Stimulated activated CD4-positive, alpha-beta T cell treated with anti-CD3 and anti-CD28 coated beads, TNF-alpha, amount 100 ng/mL, for 24 hours (primary cell): ENCODE results near the gene HOXD4.

Experiments used
- DNase-seq, 3 experiments: peaks; one replicate each; pipeline ENCODE4 v3.0.0-alpha.2; 2020; ENCODE audit warnings: low read depth in 3 of 3

The HOXD4 gene

DNA sequence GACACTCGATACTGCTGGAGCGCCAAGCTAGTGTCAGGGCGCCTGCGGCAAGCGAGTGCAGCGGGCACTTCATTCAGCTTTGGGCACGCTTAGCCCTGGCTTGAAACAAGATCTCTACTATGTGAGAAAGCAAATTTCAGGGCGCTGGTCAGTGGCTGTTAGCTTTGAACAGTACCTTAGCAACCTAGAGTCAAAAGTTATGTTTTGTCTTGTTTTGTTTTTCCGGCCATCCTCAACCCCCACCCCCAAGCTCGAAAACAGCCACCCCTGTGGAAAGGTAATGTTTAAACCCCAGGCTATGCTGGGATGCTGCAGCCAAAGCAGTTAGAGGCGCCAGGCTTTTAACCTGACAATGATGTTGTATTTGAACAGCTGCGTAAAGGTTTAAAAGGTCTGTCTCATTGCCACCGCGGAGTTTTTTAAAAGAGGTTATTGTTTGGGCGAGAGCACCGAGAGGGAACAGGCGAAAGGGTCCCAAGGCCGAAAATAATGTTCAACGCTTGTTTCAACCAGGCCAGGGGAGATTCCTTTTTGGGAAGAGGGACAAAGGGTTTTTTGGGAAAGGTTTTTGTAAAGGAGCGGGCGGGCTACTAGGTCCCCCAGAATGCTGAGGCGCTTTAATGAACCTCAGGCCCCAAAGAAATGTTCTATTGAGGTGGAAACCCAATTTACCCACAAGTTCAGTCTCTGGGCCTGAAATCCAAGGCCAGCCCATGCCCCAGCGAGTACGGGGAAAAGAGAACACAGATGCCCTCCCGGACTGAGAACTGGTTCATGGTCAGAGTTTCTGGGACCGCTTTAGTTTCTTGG lies 37.0 kb upstream of the HOXD4 start:
- no peak for DNase-seq

DNA sequence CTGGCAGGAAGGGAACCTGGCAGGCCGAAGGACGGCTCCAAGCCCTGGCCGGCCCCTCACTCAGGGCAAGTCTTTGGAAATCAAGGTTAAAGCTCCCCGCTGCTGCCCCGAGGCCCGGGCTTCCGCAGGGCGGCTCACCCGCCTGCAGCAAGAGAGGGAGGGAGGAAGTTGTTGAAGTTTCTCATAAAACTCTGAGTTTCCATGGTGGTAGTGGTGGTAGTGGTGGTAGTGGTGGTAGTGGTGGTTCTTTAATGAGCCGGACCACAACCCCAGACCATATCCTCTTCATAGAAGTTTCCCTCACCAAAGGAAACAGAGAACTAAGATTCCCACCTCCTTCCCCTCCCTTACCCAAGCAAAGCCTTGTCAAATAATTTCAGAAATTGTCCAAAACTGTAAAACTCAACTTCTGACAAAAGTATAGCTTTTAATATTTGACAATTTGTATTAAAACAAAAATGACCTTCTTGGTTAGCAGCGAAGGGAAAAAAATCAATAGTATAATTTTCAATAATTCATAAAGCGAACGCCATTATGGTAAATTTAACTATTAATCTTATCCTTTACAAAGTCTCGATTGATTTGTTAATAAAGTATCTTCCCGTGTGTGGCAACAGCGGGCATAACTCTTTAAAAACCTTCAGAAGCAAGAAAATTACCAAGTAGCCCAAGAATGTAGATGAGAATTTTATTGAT lies 36.3 kb upstream of the HOXD4 start:
- no peak for DNase-seq

DNA sequence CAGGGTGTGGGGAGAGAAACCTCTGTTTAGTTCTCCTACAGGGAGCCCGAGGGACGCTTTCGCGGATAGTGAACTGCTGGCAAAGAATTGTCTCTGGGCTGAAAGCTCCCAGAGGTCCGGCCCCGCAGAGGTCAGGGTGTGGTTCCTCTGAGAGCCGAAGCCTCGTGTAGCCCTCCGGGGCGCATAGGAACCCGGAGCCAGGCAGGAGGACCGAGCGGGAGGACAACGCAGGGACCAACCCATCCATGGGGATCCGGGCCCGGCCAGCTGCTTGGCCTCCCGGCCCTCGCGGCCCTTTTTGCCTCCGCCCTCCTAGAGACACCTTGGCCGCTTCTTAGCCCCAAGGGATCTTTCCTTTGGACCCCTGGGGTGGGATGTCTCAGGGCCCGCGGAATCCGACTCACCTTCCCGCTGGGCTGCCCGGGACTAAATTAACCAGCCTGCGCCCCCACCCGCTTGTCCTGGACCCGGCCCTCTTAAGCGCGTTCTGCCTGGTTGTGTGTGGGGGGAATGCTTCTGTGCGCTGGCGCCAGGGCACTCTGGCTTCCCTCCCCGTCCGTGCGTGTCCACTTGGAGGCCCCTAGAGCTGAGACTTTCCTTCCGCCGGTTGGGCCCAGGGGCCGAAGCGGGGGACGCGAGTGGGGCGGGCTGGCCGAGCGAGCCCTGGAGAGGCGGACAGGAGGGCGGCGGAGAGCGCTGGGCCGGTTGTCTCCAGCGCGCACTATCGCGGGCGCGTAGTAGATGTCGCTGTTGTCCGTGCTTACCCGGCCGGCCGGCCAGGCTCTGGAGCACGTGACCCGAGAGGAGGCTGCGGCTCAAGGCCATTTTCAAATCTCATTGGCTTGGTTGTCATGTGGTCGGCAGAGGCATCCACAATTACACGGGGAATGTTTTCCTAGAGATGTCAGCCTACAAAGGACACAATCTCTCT lies 35.2 kb upstream of the HOXD4 start, which contains the start of gene HOXD10:
HOXD10 (plus strand) TSS at position 896 of the 931 bp plus-strand sequence. CDS start 56 bp downstream, outside the sequence.
- DNase-seq = no peak

DNA sequence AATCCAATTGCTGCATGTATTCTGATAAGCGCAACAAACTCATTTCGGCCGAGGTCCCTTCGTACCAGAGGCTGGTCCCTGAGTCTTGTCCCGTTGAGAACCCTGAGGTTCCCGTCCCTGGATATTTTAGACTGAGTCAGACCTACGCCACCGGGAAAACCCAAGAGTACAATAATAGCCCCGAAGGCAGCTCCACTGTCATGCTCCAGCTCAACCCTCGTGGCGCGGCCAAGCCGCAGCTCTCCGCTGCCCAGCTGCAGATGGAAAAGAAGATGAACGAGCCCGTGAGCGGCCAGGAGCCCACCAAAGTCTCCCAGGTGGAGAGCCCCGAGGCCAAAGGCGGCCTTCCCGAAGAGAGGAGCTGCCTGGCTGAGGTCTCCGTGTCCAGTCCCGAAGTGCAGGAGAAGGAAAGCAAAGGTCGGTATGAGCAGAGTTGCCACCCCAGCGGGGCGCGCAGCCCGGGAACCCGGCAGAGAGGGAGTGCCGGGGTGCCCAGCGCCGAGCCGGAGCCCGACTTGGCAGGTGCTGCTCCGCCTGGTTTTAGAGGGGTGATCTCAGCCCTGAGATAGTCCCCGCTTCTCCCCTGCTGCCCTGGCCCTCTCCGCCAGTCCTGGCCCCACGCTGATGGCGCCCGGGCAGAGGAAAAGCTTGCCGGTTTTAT lies 34.1 kb upstream of the HOXD4 start:
- no peak for DNase-seq

DNA sequence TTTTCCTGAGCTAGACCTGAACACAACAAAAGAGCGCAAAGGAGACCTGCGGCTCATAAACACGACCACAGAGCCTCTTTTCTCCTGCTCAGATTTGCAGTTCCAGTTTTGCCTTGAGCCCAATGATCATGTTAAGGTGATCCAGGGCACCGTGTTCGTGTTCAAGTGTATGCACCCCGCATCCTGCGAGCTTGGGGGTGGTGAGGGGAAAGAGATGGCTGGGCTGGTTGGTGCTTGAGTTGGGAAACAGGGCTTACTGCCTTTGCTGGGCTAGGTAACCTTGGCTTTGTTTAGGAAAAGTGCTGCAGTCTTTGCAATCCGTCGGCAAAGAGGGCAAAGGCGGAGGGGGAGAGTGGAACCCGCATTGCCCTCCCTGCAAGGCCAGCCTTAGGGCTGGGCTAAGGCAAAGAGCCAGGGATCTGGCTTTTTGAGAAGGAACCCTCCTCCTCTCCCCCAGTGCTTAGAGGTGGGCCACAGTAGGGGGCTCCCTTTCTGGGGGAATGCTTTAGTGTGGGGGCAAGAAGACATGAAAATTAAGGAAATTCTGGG lies 33.5 kb upstream of the HOXD4 start:
- no peak for DNase-seq

DNA sequence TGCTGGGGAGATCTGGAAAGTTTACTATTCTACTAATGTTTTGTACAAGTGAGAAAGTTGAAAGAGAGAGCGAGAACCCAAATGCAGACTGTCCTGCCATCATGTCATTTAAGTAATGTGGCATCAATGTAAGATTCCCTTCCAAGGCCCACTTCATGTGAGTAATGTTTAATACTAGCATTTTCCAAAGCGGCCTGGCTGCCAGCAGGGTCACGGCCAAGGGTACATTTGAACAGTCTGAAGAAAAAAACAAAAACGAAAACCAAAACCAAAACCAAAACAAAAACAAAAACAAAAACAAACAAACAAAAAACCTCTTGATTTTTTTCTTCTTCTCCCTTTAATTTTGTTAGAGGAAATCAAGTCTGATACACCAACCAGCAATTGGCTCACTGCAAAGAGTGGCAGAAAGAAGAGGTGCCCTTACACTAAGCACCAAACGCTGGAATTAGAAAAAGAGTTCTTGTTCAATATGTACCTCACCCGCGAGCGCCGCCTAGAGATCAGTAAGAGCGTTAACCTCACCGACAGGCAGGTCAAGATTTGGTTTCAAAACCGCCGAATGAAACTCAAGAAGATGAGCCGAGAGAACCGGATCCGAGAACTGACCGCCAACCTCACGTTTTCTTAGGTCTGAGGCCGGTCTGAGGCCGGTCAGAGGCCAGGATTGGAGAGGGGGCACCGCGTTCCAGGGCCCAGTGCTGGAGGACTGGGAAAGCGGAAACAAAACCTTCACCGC lies 32.6 kb upstream of the HOXD4 start:
- DNase-seq = no peak

DNA sequence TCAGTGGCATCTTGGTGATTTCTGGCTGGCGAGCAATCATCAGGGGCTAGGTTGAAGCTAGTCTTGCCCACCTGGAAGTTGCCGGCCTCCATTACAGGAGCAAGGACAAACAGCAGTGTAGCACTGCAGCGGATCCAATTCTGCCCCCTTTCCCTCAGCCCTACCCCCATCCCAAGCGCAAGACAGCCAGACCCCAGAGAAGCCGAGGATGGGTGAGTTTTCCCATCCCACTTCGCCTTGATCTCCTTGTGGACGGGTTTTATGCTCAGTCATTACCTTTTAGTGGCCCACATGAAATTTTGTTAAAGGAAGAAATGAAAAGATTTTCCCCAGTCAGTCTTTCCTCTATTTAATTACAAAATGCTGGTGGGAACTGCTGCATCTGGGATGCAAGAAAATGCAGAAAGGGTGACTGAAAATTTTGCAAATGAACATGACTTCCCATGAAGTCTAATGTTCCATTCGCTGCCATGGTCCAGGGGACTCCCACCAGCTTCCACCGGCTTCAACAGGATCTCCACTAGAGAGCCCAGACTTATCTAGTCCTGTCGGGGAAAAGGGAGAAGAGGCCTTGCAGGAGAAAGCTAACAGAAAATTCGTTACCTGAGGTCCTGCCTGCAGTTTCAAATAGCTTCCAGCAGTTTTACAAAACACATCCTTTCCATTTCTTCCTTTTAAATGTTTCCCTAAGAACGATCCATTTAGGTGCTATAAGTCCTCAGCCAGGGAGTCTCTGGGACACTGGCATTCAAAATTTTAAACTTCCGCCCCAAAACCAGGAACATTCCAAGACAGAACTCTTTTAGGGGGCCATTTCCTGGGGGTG lies 30.8 kb upstream of the HOXD4 start:
- DNase-seq = no peak

DNA sequence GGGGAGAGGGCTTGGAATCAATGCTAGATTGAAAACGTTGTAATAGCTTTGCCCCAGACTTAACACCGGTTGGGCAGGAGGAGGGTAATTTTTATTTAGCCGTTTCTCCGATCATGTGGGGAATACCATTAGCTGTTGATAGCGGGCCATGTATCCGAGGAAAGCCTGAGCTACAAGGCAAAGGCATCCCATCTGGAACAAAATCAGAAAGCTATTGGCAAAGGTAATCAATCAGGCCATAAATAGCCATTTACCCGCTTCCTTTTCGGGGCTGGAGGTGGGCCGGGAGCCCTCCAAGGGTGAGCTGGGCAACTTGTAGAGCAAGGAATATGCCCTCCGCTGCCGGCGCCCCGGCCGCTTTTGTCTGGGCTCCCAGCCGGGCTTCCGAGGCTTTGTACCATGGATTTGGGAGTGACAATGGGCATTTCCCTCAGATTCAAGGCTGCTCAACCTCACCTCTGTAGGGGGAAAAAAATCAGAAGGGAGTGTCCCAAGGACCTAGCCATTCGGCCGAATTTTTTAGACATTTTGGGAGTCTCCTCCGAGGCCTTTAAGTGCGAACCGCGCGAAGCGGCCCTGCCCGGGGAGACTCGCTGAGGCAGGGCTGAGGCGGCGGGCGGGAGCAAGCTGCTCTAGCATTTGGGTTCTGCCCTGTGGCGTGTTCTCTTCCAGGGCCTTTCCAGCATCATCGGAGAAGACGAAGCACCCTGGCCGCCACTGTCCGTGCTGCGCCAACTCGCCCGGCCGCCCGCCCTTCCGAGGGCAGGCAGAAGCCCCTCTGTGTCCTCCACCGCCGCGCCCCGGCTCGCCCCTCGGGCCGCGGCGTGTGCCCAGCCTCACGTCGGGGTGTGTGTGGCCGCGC lies 29.9 kb upstream of the HOXD4 start:
- no peak for DNase-seq

DNA sequence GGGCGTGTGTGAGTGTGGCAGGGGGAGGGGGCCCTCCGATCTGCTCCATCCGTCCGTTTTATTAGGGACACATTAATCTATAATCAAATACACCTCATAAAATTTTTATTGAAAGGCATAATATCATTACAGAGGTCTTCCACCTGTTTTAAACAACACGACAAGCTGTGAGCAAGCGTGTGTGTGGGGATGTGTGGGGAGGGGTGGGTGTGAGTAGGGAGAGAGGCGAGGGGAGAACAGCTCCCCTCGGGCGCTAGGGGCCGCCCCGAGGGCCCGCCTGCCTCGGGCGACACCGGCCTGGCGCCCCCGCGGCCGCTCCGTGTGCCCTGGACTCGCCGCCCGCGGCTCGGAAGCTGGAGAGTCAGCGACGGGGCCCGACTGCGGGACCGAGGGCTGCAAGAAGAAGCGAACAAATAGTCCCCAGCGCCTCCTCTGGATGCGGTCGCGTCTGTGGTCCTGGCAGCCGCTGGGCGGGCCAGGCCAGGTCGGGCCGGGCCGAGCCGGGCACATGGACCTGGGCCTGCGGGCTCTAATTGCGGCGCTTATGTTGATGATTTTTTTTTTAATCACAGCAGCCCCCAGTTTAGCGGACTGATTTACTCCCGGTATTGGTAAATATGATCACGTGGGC lies 29.2 kb upstream of the HOXD4 start:
- DNase-seq = no peak

DNA sequence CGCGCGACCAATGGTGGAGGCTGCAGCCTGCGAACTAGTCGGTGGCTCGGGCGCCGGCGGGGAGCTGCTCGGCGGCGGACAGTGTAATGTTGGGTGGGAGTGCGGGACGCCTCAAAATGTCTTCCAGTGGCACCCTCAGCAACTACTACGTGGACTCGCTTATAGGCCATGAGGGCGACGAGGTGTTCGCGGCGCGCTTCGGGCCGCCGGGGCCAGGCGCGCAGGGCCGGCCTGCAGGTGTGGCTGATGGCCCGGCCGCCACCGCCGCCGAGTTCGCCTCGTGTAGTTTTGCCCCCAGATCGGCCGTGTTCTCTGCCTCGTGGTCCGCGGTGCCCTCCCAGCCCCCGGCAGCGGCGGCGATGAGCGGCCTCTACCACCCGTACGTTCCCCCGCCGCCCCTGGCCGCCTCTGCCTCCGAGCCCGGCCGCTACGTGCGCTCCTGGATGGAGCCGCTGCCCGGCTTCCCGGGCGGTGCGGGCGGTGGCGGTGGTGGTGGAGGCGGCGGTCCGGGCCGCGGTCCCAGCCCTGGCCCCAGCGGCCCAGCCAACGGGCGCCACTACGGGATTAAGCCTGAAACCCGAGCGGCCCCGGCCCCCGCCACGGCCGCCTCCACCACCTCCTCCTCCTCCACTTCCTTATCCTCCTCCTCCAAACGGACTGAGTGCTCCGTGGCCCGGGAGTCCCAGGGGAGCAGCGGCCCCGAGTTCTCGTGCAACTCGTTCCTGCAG lies 28.5 kb upstream of the HOXD4 start, which contains the start of gene HOXD9:
HOXD9 (plus strand) TSS at position 37 of the 728 bp plus-strand sequence; CDS start at position 87, 50 bp downstream.
- no peak for DNase-seq

DNA sequence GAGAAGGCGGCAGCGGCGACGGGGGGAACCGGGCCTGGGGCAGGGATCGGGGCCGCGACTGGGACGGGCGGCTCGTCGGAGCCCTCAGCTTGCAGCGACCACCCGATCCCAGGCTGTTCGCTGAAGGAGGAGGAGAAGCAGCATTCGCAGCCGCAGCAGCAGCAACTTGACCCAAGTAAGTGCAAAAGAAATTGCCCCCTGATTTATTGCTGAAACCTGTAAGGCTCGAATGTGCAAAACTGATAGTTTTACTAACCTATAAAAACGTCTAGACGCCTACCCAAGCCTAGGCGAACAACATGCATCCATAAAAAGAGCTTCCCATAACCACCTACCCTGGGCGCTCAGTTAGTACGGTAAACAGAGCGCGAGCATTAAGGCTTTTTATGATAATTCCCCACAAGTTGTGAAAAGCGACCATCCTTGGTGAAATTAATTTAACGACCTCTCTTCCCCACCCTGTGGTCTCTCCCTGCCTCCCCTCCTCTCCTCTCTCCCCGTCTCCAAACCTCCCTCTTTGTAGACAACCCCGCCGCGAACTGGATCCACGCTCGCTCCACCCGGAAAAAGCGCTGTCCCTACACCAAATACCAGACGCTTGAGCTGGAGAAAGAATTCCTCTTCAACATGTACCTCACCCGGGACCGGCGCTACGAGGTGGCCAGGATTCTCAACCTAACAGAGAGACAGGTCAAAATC lies 27.8 kb upstream of the HOXD4 start:
- DNase-seq = no peak

DNA sequence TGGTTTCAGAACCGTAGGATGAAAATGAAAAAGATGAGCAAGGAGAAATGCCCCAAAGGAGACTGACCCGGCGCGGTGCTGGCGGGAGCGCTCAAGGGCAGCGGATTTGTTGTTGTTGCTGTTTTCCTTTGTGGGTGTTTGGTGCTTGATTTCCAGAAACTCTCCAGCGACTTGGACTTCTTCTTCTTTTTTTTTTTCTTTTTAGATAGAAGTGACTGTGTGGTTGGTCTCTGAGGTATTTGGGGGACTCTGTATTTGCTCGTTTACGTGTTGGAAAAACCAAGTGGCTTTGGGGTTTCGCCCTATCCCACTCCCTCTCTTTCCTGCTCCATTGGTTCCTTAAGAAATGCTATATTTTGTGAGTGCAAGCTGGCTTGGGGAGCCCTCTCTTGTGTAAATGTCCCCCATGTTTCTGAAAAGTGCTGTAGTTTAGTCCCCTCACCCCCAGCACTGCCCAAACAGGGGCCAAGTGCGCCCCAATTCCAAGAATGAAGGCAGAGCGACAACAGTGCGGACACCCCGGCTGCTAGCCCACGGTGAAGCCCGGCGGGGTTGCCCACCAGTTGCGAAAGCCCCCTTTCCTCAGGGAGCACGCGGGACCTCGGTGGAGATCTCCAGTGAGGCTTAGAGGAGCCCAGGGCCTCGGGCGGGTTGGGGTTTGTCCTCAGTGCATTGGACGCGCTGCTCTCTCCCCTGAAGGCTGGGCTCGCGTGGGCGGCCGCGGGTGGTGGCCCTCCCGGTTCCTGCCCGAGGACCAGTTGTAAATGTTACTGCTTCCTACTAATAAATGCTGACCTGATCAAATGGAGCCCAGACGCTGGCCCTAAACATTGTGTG lies 27.0 kb upstream of the HOXD4 start:
- DNase-seq = no peak

DNA sequence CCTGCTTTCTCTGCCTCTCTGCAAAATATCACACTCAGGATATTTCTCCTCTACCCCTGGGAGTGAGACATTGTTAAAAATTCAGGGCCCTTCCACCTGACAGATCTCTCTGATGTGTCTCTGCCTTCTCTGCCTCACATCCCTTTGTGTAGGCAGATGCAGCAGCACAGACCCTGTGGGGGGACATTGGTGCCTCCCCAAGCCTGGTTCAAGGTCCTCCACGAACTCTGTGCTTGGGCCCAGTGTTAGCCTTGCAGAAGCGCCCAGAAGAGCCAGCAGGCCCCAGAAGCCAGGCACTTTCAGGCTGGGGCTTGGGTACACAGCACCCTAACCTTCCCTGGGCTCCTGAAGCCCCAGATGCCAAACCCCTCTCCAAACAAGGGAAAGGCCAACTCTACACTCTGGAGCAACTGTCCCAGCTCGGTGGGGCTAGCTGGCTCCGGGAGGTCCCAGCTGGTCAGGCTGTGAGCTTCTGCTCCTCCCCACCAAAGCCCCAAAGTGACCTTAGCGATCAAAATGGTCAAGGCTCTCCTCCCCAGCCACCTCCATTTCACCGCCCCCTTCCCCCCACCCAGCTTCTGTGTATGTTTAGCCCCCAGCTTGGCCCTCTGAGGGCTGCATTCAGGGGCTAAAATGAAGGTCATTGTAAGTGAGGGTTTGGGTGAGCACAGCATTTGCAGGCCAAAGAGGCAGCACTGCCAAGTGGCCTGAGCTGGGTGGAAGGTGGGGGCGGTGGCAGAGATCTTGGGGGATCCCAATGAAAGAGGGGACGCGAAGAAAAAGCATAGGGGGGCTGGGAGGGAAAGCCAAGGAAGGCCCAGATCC lies 26.2 kb upstream of the HOXD4 start:
- no peak for DNase-seq

DNA sequence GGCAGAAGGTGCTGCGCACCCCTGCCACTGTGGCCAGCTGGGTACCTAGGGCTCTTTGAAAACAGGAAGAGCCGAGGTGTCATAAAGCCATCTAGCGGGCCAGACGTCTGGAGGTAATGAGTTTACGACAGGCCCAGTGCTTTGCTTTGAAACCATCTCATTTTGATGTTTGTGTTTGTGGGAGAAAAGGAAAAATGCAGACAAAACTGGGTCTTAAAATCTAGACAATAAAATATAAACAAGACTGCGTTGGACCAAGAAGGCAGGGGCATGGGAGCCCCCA lies 25.6 kb upstream of the HOXD4 start:
- no peak for DNase-seq
